Heart left ventricle (tissue), 13 donors: ENCODE measurements around the gene DMRTC2.

Experiments used
- POLR2A ChIP-seq, 2 donors: fragments of 450-650 bp; IDR thresholded peaks; one replicate each; pipeline ENCODE4 v1.6.1; 2017; ENCODE audit warnings: antibody characterized with exemption in 2 of 2, mild to moderate bottlenecking in 2 of 2, moderate library complexity in 2 of 2
- TF ChIP-seq, protein P1 (sequence below), 12 donors: fragments of 200-600 bp; sonication (generic) in 4 of 12; IDR thresholded peaks; one replicate each; pipeline versions ENCODE4 v1.5.0 to v1.8.0; 2018 to 2022; ENCODE audit warnings: antibody characterized with exemption in 12 of 12, mild to moderate bottlenecking in 5 of 12
- donor health status: ischemic (EF 13 %, LVEDD 7.1; RV severe dilation, severe dysfunction).
- donor health status: DM: no; HTN: yes; CAD: no.
- donor health status: DM: no; HTN: no; CAD: no.
- donor health status: ischemic (EF 25% LVEDD 6.9; RV normal size, moderate dysfunction).
- donor health status: ischemic (EF 25% LVEDD 5.7; RV mildly dilated, moderate dysfunction).
- donor health status: ischemic (EF 35%, LVEDD 5.7; RV mildly dilated, moderate dysfunction).
- donor health status: nonischemic (EF 11% LVEDD 7.7; RV severe dilation, severe dysfunction).
- donor health status: DM: yes; HTN: yes; CAD: no.
- donor health status: PGD.
- donor health status: ischemic (EF 29% LVEDD 5.4; RV normal size, mild dysfunction).
- donor health status: nonischemic (EF 23%, LVEDD 6.1; RV moderate dilation, normal function).

DNA sequence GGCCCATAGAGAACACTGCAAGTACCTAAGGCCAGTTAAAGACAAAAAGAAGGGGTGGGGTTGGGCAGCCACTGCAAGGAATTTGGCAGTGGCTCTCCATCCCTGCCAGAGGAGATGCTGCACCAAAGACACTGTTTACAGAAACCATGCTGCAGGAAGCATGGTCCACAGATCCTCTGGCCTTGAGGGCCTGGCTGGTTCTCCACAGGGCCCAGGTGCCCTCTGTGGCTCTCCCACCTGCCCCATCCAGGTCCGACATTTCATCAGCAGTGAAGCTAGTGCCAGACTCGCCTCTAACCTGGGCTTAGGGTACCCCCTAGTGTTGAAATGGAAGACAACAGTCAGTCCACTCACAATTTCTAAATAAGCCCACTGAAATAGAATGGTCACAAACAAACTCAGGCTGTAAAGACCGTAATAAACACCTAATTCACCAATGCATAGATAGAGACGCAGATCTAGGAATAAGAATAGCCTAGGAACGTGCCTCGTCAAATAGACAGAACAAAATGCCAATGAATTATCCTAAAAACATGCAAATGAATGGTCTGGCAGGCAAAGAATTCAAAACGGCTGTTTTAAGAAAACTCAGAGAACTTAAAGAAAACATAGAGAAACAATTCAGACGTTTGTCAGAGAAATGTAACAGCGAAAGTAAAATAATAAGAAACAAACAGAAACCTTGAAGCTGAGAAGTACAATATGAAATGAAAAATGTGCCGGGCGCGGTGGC, 23.7 kb upstream of the DMRTC2 start:
- no peak for TF ChIP-seq POLR2A (IDR thresholded peaks at IDR 0.05)
- TF ChIP-seq, protein P1, sequence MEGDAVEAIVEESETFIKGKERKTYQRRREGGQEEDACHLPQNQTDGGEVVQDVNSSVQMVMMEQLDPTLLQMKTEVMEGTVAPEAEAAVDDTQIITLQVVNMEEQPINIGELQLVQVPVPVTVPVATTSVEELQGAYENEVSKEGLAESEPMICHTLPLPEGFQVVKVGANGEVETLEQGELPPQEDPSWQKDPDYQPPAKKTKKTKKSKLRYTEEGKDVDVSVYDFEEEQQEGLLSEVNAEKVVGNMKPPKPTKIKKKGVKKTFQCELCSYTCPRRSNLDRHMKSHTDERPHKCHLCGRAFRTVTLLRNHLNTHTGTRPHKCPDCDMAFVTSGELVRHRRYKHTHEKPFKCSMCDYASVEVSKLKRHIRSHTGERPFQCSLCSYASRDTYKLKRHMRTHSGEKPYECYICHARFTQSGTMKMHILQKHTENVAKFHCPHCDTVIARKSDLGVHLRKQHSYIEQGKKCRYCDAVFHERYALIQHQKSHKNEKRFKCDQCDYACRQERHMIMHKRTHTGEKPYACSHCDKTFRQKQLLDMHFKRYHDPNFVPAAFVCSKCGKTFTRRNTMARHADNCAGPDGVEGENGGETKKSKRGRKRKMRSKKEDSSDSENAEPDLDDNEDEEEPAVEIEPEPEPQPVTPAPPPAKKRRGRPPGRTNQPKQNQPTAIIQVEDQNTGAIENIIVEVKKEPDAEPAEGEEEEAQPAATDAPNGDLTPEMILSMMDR (IDR thresholded peaks at IDR 0.05), result peak in 10 of 12 donors; percentile 26 to 60 (median 48)
